Renal pelvis (tissue), 4 donors: ENCODE measurements around the gene UTP25. TPM values are rescaled to one million over a fixed set of nuclear protein-coding genes. Genes with fewer than 3 reads are reported as not detected.
"Not testable (repeated sequence)": the region's sequence is repeated elsewhere in the genome, so short reads cannot be mapped to it uniquely, and the experiment has no call there.

ENCODE experiments used
- DNase-seq: peaks from one replicate; pipeline ENCODE4 v3.0.0-alpha.2; 2013
- polyA plus RNA-seq, 3 donors: library from polyadenylated mRNA; unstranded; fragments of 120-200 nt; gene quantifications; one replicate each; pipeline ENCODE4 v1.2.1, GENCODE V29; 2013; ENCODE audit not compliant: insufficient read length in 3 of 3

Gene UTP25
- polyA plus RNA-seq, 3 donors = 9.1 to 12.1 (median 11.3) TPM

DNA sequence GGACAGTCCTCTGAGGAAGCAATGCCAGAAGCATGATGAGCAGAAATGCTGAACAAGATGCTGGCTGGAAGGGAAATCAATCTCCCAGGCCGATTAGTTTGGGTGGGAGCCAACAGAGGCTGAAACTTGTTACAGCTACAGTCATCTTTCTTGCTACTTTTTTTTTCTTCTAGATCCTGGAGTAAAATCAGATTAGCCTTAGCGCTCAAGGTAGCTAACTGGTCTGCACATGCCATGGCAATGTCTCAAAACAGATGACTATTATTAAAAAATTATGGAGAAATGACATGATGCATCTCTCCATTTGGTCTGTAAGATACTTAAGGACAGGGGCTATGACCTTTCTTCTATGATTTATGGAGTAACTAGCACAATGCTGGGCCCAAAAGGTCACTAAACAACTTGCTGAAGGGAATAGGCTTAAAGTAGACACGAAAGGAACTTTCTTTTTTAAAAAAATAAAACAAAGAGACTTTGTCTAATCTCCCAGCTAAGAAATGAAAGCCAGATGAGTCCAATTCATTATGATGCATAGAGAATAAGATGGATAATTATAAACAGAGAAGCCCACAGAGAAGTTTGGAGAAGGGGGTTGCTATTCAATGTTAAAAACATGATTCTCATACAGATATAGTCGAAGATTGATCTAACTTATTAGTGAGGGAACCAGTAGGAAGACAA is 42.5 kb downstream of the UTP25 start:
- DNase-seq = no peak

DNA sequence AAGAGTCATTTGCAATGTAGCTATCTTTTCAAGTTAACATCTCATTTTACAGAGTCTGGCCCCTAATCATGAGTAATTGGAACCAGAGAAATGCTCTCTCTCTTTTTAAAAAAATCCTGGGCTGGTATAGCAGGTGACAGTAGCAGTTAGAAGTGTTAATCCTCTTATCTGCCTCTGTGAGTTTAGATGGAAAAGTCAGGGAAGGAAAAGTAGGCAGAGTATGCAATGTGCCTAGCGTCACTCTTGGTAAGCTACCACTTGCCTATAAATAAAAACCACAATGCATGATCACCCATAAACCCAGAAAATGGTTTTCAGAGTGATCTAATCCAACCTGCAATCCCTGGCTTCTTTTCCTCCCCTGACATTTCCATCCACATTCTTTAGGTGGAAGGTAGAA is 43.2 kb downstream of the UTP25 start:
- no peak for DNase-seq

- no peak for DNase-seq
These were observed 43.7 kb downstream of the UTP25 start for GRCh38 chr1:209871430-209871829.

- DNase-seq = no peak
These were observed 45.5 kb downstream of the UTP25 start for GRCh38 chr1:209873067-209873799.

DNA sequence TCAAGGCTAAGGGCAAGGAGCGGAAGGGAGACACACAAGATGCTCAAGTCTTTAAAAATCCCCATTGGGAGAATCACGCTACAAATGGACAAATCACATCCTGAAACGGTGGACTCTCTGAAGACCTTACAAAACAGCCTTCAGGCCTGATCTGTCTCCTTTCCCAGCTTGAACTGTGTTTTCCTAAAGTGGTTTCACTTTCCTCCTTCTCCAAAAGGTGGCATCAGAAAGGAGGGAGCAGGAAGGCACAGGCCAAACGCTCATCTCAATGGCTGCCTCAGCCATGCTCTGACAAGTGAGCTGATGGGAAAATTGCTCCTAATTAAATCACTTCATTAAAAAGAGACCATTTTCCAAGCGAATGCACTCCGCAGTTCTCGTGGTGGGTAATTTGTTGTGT is 47.7 kb downstream of the UTP25 start:
- DNase-seq = peak; percentile 19

DNA sequence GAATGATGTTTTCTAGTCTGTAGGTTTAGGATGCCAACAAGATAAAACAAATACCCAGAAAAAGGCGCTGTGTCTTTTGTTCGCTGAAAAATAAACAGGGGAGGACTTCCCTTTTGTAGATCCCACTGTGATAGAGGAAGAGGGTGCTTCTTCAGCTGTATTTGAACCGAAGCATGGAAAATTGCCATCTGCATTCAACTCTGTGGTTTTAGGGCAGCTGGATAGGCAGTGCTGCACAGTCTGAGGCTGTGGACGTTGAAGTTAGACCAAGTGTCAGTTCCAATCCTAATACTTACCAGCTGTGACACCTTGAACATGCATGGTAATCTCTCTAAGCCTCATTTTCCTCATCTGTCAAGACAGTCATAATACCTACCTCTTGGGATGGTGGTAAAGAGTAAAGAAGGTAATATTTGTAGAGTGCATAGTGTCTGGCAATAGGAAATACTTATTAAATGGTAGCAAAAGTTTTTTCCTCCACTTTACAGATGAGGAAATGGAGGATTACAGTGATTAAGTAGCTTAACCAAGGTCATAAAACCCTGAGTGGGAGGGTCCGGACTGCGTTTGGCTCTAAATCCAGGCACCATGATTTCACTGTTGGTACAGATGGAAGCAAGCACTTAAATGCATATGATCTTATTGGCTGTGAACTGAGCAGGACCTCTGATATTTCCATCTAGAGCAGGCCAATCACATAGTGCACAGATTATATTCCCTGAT is 48.5 kb downstream of the UTP25 start:
- no peak for DNase-seq

DNA sequence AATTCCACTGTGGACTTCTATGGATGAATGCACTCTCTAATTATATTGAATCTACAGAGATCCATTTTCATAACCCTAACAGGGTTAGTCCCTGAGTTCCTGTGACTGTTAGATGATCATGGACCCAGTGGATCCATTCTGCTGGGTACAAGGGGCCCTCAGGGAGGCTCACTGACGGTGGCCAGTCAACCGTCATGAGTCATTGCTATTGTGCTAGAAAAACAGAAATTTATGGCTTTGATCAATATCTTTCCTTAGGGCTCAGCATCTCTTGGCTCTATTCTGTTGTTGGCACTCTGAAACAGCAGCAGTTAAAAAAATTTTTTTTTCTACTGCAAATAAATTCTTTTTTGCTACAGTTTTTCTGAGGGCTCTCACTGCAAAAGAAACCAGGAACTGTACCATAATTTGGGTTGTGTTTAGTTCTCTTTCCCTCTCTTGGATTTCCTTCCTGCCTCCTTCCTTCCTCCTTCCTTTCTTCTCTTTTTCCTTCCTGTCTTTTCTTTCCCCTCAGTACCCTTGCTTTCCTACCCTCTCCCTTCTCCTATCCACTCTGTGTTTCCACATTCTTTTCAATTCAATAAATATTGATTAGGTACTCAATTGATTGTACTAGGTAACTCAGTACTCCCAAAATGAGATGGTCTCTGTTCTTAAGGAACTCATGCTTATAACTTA is 49.5 kb downstream of the UTP25 start:
- DNase-seq = no peak

GRCh38 chr1:209878964-209879363 is 51.2 kb downstream of the UTP25 start:
- DNase-seq = no peak

DNA sequence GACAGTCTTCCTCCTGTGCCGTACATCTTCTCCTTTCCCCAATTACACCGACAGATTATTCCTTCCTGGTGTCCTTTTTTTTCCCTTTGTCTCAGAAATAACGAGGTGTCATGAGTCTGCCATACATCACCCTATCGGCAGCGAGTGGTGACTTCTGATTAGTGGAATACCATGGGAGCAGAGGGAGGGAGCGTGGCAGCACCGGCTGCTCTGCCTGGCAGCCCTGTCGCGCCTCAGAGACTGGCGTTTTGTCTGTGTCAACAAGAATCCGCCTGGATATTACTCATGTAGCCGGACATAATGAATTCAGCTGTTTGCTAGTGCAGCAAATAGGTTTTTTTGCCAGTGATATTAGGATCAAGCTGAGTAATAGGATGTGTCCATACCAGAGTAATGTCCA is 51.8 kb downstream of the UTP25 start:
- DNase-seq = no peak

DNA sequence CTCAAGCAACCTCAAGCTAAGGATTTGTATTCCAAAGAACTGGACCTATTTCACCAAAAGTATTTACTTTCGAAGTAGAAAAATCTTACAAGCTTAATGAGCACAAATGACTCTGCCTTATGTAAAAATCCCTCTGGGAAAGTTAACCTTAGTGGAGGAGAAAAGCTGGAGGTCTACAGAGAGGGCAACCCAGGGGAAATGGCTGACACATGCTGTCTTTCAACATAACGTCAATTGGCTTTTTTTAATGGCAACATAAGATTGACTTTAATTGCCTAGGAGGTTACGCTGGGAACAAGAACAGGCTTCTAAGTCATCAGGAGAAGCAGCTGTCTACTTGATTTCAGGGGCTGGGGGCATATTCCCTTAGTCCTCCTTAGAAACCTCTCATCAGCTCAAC is 52.3 kb downstream of the UTP25 start:
- no peak for DNase-seq

GRCh38 chr1:209881619-209882018 is 53.8 kb downstream of the UTP25 start:
- no peak for DNase-seq

- DNase-seq = no peak
These were observed 54.5 kb downstream of the UTP25 start for GRCh38 chr1:209882286-209882685.

GRCh38 chr1:209882942-209883340 is 55.2 kb downstream of the UTP25 start:
- no peak for DNase-seq

GRCh38 chr1:209883341-209883971 is 55.7 kb downstream of the UTP25 start:
- DNase-seq = peak; percentile 22

DNA sequence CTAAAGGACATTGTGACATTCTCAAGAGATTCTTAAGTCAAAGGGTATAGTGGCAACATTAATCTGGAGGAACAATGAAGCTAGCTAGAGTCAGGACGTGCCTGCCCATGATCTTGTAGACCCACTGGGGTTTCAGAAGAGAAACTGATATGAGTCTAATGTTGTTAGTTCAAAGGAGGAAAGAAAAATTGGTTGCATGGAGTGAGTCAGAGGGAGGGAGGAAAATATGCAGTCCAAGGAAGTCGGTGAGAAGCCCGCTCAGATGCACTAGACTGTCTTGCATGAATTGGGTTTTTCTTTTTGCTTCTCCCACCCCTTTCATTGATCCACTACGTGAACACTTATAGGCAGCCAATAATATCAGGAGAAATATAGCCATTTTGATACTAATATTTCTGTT is 56.5 kb downstream of the UTP25 start:
- no peak for DNase-seq

GRCh38 chr1:209884665-209885117 is 56.9 kb downstream of the UTP25 start:
- DNase-seq = no peak

DNA sequence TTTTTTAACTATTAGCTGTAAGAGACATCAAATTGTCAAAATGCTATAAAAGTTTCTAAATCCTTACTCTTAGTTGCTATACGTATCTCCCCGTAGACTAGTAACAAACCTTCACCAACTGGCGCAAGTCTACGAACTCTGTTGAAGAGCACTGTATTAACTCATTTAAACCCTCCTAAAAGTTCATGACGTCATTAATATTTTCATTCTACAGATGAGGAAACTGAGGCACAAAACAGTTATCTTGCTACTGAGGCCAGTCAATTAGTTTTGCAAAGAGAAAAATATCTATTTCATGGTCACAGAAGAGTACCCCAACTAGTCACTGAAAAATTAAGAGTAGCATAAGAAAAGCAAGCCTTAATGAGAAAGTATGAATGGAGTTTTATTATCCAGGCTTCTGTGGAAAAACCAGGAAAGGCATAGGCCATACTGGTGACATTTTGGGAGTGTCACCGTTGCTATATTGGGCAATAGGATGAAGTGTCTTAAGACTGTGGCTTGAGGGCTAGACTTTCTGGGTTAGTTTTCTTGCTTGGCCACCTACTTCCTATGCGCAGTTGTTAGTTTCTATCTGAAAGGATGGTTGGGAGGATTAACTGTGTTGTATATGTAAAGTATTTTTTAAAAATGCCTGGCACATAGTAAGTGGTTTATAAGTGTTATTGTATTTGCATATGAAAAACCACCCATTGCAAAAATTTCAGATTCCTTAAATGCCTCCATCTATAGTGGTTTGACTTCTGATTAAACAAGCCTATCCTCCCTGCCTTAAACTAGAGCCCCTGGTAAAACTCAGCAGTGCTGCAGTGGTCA is 57.8 kb downstream of the UTP25 start:
- no peak for DNase-seq

GRCh38 chr1:209886219-209886536 is 58.4 kb downstream of the UTP25 start:
- DNase-seq = no peak

DNA sequence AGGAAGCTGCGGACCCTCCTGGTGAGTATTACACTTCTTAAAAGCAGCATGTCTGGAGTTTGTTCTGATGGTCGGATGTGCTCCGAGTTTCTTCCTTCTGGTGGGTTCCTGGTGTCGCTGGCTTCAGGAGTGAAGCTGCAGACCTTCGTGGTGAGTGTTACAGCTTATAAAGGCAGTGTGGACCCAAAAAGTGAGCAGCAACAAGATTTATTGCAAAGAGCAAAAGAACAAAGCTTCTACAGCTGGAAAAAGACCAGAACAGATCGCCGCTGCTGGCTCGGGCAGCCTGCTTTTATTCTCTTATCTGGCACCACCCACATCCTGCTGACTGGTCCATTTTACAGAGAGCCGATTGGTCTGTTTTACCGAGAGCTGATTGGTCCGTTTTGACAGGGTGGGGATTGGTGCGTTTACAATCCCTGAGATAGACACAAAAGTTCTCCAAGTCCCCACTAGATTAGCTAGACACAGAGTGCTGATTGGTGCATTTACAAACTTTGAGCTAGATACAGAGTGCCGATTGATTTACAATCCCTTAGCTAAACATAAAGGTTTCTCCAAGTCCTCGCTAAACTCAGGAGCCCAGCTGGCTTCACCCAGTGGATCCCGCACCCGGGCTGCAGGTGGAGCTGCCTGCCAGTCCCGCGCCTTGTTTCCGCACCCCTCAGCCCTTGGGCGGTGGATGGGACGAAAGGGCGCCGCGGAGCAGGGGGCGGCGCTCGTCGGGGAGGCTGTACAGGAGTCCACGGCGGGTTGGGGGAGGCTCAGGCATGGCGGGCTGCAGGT is 60.7 kb downstream of the UTP25 start:
- DNase-seq = not testable (repeated sequence)

GRCh38 chr1:209889077-209889418 is 61.3 kb downstream of the UTP25 start:
- DNase-seq = no peak
